Trophoblast cell (in vitro differentiated cells and primary cell): ENCODE measurements around the gene RAP1A.

Source experiments
- DNase-seq, 2 donors: peaks; one replicate each; pipeline ENCODE4 v3.0.0-alpha.2; 2016
- H2AFZ ChIP-seq: 2 replicates; pipeline ENCODE4 v1.6.1; 2013; ENCODE audit warnings: low read length, moderate library complexity, mild to moderate bottlenecking; ENCODE audit not compliant: insufficient read depth, poor library complexity
- H2AK5ac ChIP-seq: 2 replicates; pipeline ENCODE4 v1.6.1; 2013; ENCODE audit warnings: mild to moderate bottlenecking, low read length
- H2BK120ac ChIP-seq: 2 replicates; pipeline ENCODE4 v1.6.1; 2013; ENCODE audit warnings: low read length, mild to moderate bottlenecking, moderate library complexity; ENCODE audit not compliant: insufficient read depth, poor library complexity
- H2BK12ac ChIP-seq: 2 replicates; pipeline ENCODE4 v1.6.1; 2013; ENCODE audit warnings: mild to moderate bottlenecking, low read length, moderate library complexity
- H2BK5ac ChIP-seq: 2 replicates; pipeline ENCODE4 v1.6.1; 2013; ENCODE audit warnings: low read length, low read depth, moderate library complexity, mild to moderate bottlenecking; ENCODE audit not compliant: poor library complexity
- H3K14ac ChIP-seq: 2 replicates; pipeline ENCODE4 v1.6.1; 2013; ENCODE audit warnings: mild to moderate bottlenecking, low read length
- H3K18ac ChIP-seq: 2 replicates; pipeline ENCODE4 v1.6.1; 2013; ENCODE audit warnings: mild to moderate bottlenecking, low read length
- H3K23ac ChIP-seq: 2 replicates; pipeline ENCODE4 v1.6.1; 2013; ENCODE audit warnings: low read length
- H3K27ac ChIP-seq: 2 replicates; pipeline ENCODE4 v1.5.1; 2013; ENCODE audit warnings: low read depth, mild to moderate bottlenecking, inconsistent platforms, low read length, moderate library complexity
- H3K27me3 ChIP-seq: 2 replicates; pipeline ENCODE4 v1.6.1; 2013; ENCODE audit warnings: inconsistent platforms, mild to moderate bottlenecking, low read length, moderate library complexity; ENCODE audit not compliant: insufficient read depth
- H3K36me3 ChIP-seq, 2 experiments: 1 replicate in 1 of 2; 2 replicates in 1 of 2; pipeline ENCODE4 v1.6.1; 2013; ENCODE audit warnings: low read length in 2 of 2, mild to moderate bottlenecking in 2 of 2, moderate library complexity in 1 of 2; ENCODE audit not compliant: insufficient read depth in 2 of 2, control insufficient read depth in 1 of 2
- H3K4ac ChIP-seq: 2 replicates; pipeline ENCODE4 v1.6.1; 2013; ENCODE audit warnings: low read depth, mild to moderate bottlenecking, low read length, moderate library complexity
- H3K4me1 ChIP-seq, 2 experiments: 1 replicate in 1 of 2; 2 replicates in 1 of 2; pipeline ENCODE4 v1.6.1; 2013; ENCODE audit warnings: low read length in 2 of 2, mild to moderate bottlenecking in 2 of 2, moderate library complexity in 1 of 2; ENCODE audit not compliant: insufficient read depth in 2 of 2, control insufficient read depth in 1 of 2
- H3K4me2 ChIP-seq: 2 replicates; pipeline ENCODE4 v1.6.1; 2013; ENCODE audit warnings: inconsistent platforms, mild to moderate bottlenecking, low read length, moderate library complexity
- H3K4me3 ChIP-seq: 2 replicates; pipeline ENCODE4 v1.5.1; 2013; ENCODE audit warnings: mild to moderate bottlenecking, low read depth, low read length, inconsistent platforms
- H3K79me1 ChIP-seq: one replicate; pipeline ENCODE4 v1.6.1; 2013; ENCODE audit warnings: low read length
- H3K79me2 ChIP-seq: 2 replicates; pipeline ENCODE4 v1.6.1; 2013; ENCODE audit warnings: low read length, mild to moderate bottlenecking; ENCODE audit not compliant: control insufficient read depth, insufficient read depth, poor library complexity
- H3K9ac ChIP-seq: 2 replicates; pipeline ENCODE4 v1.6.1; 2013; ENCODE audit warnings: mild to moderate bottlenecking, low read length
- H3K9me3 ChIP-seq: 2 replicates; pipeline ENCODE4 v1.6.1; 2013; ENCODE audit warnings: low read depth, mild to moderate bottlenecking, control low read depth, inconsistent platforms, low read length; ENCODE audit not compliant: insufficient read depth
- H4K12ac ChIP-seq: 2 replicates; pipeline ENCODE4 v1.6.1; 2013; ENCODE audit warnings: low read depth, mild to moderate bottlenecking, low read length, moderate library complexity
- H4K8ac ChIP-seq: 2 replicates; pipeline ENCODE4 v1.6.1; 2013; ENCODE audit warnings: low read depth, mild to moderate bottlenecking, low read length, moderate library complexity
- H4K91ac ChIP-seq: one replicate; pipeline ENCODE4 v1.6.1; 2013; ENCODE audit warnings: low read depth, mild to moderate bottlenecking, low read length, moderate library complexity
- WGBS: extraction: QIAGEN DNeasy Blood & Tissue Kit; methylation state at CpG from one replicate; pipeline ENCODE4 v1.1.7; 2013; ENCODE audit warnings: missing lambda C conversion rate; ENCODE audit not compliant: insufficient read length, insufficient coverage; ENCODE audit errors: extremely low coverage; 5-methylcytosine and 5-hydroxymethylcytosine counted together

The RAP1A gene

DNA sequence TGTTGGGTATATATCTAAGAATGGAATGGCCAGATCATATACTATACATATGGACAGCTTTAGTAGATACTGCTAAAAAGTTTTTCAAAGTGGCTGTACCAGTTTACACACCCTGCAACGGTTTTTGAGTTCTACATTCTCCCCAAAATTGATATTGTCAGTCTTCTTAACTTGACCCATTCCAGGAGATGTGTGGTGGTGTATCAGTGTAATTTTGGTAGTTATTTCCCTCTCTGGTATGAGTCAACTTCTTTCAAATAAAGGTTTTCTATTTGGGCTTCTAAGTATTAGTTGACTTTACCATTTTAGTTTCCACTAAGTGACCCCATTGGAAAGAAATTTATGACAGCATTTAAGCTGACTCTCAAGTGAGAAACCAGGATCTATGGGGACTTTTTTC, 90.4 kb downstream of the RAP1A start:
- Histone ChIP-seq H3K18ac (no peak overlapping the region), H3K4me3 (no peak overlapping the region), H3K79me2 (no peaks in the 10 kb centered on the region), H2BK5ac (no peak overlapping the region), H4K91ac (no peak overlapping the region), H3K14ac (no peak overlapping the region), H3K79me1 (no peaks in the 10 kb centered on the region), H3K27me3 (no peaks in the 10 kb centered on the region), H2BK12ac (no peak overlapping the region), H3K36me3 (peaks cover 5 to 9% of the 10 kb centered on the region in 2 experiments), H3K4me2 (no peak overlapping the region), H3K27ac (no peak overlapping the region), H4K8ac (no peak overlapping the region), H3K9me3 (no peaks in the 10 kb centered on the region), H4K12ac (no peak overlapping the region), H3K9ac (no peak overlapping the region), H3K4me1 (no peaks in the 10 kb centered on the region), H3K4ac (no peak overlapping the region), H2BK120ac (no peak overlapping the region), H3K23ac (no peak overlapping the region), H2AFZ (no peak overlapping the region), H2AK5ac (no peak overlapping the region)
- no peak for DNase-seq
- no CpG with 5 or more reads among the region's 1 CpG for WGBS

DNA sequence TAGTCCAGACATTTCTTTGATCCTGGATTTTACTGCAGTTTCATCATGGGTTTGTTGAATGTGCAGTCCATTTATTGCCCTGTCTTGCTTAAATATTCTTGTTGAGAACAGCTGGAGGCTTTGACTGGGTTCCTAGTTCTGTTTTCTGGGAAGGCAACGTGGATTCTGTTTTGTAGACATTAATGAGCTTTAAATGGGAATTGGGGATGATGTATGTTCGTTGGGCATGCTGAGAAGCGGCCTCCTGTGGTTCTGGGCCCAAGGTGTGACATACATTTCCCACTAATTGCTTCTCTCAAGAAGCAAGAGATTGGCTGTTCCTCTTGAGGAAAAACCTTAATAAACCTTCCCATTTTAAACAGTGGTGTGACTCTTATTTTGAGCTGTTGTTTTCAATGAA, 96.7 kb downstream of the RAP1A start:
- no peak overlapping the region for H3K18ac ChIP-seq
- no peak overlapping the region for H3K4me2 ChIP-seq
- no peak overlapping the region for H2BK12ac ChIP-seq
- peaks cover 0 to 2% of the 10 kb centered on the region in 2 experiments for H3K36me3 ChIP-seq
- H3K4me3 ChIP-seq, result no peak overlapping the region
- H3K14ac ChIP-seq, result no peak overlapping the region
- H4K91ac ChIP-seq, result no peak overlapping the region
- H3K9me3 ChIP-seq, result no peaks in the 10 kb centered on the region
- no peak overlapping the region for H2AFZ ChIP-seq
- H3K79me2 ChIP-seq, result no peaks in the 10 kb centered on the region
- no CpG with 5 or more reads among the region's 3 CpGs for whole genome bisulfite sequencing
- H3K27ac ChIP-seq, result no peak overlapping the region
- H3K4ac ChIP-seq, result no peak overlapping the region
- no peak overlapping the region for H4K8ac ChIP-seq
- no peaks in the 10 kb centered on the region for H3K79me1 ChIP-seq
- no peak overlapping the region for H2AK5ac ChIP-seq
- H3K4me1 ChIP-seq, result no peaks in the 10 kb centered on the region
- DNase-seq, result no peak
- H3K9ac ChIP-seq, result no peak overlapping the region
- H2BK5ac ChIP-seq, result no peak overlapping the region
- H3K27me3 ChIP-seq, result no peaks in the 10 kb centered on the region
- H3K23ac ChIP-seq, result no peak overlapping the region
- no peak overlapping the region for H4K12ac ChIP-seq
- no peak overlapping the region for H2BK120ac ChIP-seq

DNA sequence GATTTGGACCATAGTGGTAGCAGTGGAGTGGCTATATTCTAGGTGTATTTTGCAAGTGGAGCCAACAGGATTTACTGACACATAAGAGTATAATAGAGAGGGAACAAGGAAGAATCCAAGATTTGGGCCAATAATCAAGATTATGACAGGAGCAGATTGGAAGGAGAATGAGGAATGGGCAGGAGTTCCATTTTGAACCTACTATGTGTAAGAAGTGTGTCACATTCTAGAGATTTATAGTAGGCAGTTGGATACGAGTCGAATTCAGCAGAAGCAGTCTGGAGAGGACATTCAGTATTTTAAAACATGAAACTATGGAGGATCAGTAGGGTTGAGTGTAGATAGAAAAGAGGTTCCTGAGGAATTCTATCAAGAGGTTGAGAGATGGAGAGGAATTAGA, 97.9 kb downstream of the RAP1A start:
- Histone ChIP-seq H3K4me1 (no peaks in the 10 kb centered on the region), H4K8ac (no peak overlapping the region), H3K9me3 (no peaks in the 10 kb centered on the region), H3K4me2 (no peak overlapping the region), H3K9ac (no peak overlapping the region), H3K36me3 (peaks cover 0 to 2% of the 10 kb centered on the region in 2 experiments), H2AFZ (no peak overlapping the region), H4K91ac (no peak overlapping the region), H3K79me1 (no peaks in the 10 kb centered on the region), H2BK5ac (no peak overlapping the region), H3K23ac (no peak overlapping the region), H3K4me3 (no peak overlapping the region), H3K4ac (no peak overlapping the region), H2BK12ac (no peak overlapping the region), H4K12ac (no peak overlapping the region), H3K27me3 (no peaks in the 10 kb centered on the region), H3K18ac (no peak overlapping the region), H2BK120ac (no peak overlapping the region), H3K79me2 (no peaks in the 10 kb centered on the region), H2AK5ac (no peak overlapping the region), H3K27ac (no peak overlapping the region), H3K14ac (no peak overlapping the region)
- DNase-seq, result no peak
- no CpG with 5 or more reads among the region's 2 CpGs for WGBS

DNA sequence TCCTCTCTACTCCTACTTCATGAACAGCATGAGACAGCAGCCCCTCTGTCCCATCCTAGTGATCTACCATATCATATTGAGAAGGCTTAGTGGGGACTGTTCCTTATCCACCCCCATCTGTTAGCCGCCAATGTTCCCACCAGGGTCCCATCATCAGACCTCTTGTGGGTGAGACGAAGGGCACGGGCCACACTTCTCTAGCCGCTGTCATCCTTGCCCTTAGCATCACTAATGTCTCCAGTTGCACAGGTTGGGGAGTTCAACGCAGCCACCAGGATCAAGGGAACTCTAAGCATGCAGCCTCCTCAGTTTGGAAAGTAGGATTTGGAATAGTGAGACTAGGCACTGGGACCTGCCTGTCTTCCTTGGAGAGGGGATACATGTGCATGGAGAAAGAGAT, 99.5 kb downstream of the RAP1A start:
- no peaks in the 10 kb centered on the region for H3K79me2 ChIP-seq
- no peaks in the 10 kb centered on the region for H3K79me1 ChIP-seq
- no peak overlapping the region for H4K8ac ChIP-seq
- no peak overlapping the region for H3K9ac ChIP-seq
- DNase-seq, result no peak
- no peak overlapping the region for H3K4ac ChIP-seq
- no peak overlapping the region for H3K23ac ChIP-seq
- no peaks in the 10 kb centered on the region for H3K9me3 ChIP-seq
- no peak overlapping the region for H3K4me2 ChIP-seq
- no peak overlapping the region for H3K18ac ChIP-seq
- no CpG with 5 or more reads among the region's 5 CpGs for WGBS
- H3K27ac ChIP-seq, result no peak overlapping the region
- no peaks in the 10 kb centered on the region for H3K27me3 ChIP-seq
- no peak overlapping the region for H2BK12ac ChIP-seq
- no peak overlapping the region for H3K14ac ChIP-seq
- no peak overlapping the region for H2BK5ac ChIP-seq
- peaks cover 0 to 2% of the 10 kb centered on the region in 2 experiments for H3K36me3 ChIP-seq
- no peak overlapping the region for H2AK5ac ChIP-seq
- H3K4me1 ChIP-seq, result no peaks in the 10 kb centered on the region
- H2BK120ac ChIP-seq, result no peak overlapping the region
- no peak overlapping the region for H4K91ac ChIP-seq
- H2AFZ ChIP-seq, result no peak overlapping the region
- no peak overlapping the region for H4K12ac ChIP-seq
- no peak overlapping the region for H3K4me3 ChIP-seq
